ENCODE data around the gene CRKL.
"Not testable (repeated sequence)": the region's sequence is repeated elsewhere in the genome, so short reads cannot be mapped to it uniquely, and the experiment has no call there.

CRKL gene

GRCh38 chr22:20935049-20935448, 17.8 kb downstream of the CRKL start:
- DNase-seq: not testable (repeated sequence)

DNA sequence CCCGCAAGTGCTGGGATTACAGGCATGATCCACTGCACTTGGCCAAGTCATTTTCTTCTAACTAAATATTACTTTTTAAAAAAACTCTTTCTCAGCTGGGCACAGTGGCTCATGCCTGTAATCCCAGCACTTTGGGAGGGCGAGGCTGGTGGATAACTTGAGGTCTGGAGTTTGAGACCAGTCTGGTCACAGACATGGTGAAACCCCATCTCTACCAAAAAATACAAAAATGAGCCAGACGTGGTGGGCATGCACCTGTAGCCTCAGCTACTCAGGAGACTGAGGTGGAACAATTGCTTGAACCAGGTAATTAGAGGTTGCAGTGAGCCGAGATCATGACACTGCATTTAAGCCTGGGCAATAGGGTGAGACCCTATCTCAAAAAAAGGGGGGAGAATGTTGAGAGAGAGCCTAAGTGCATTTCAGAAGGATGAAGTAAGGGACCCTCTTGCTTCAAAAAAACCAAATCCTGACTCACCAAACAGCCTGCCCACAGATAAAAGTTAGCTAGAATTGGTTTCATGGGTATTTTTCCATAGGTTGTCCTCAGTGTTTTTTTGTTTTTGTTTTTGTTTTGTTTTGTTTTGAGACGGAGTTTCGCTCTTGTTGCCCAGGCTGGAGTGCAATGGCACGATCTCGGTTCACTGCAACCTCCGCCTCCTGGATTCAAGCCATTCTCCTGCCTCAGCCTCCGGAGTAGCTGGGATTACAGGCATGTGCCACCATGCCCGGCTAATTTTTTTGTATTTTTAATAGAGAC, 18.8 kb downstream of the CRKL start:
- not testable (repeated sequence) for DNase-seq

GRCh38 chr22:20937031-20937793, 20.0 kb downstream of the CRKL start:
- DNase-seq: no peak

- DNase-seq: no peak
Measured at GRCh38 chr22:20937794-20938671, 20.8 kb downstream of the CRKL start.

DNA sequence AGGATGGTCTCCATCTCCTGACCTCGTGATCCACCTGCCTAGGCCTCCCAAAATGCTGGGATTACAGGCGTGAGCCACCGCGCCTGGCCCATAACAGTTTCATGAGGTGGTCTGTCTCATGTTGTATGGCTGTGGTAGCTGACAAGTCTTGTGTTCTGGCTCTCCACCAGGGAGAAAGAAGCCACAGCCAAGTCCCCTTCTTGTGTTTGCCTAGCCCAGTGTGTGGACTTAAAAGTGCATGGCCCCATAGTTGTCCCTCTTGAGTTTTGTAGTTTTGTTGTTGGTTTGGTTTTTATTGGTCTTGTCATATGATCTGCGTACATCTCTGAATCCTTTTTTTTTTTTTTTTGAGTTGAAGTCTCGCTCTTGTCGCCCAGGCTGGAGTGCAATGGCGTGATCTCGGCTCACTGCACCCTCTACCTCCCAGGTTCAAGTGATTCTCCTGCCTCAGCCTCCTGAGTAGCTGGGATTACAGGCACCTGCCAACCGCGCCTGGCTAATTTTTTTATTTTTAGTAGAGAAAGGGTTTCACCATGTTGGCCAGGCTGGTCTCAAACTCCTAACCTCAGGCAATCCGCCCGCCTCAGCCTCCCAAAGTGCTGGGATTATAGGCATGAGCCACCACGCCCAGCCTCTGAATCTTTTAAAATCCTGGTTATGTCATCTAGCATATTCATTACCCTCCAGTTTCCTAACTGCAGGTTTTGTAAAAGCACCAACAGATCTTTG, 22.4 kb downstream of the CRKL start:
- not testable (repeated sequence) for DNase-seq

DNA sequence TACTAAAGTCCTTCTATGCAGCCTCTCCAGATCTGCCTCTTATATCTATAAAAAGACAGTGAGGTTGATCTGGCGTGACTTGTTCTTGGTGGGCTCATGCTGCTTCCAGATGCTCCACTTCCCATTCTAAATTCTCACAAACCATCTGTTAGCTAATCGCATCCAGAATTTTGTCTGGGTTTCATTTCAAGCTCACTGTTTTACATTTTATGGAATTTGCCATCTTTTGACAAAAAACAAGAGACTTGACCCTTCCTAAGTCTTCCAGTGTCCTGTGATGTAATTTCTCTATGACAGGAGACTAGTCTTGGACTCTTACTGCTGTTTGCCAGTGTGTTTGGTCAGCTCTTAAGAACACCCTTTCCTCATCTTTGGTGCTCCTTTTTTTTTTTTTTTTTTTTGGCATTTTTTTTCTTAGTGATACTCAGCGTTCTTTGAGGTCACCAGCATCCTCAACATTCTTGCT, 23.0 kb downstream of the CRKL start:
- DNase-seq: no peak

GRCh38 chr22:20940904-20941385, 23.7 kb downstream of the CRKL start:
- no peak for DNase-seq

DNA sequence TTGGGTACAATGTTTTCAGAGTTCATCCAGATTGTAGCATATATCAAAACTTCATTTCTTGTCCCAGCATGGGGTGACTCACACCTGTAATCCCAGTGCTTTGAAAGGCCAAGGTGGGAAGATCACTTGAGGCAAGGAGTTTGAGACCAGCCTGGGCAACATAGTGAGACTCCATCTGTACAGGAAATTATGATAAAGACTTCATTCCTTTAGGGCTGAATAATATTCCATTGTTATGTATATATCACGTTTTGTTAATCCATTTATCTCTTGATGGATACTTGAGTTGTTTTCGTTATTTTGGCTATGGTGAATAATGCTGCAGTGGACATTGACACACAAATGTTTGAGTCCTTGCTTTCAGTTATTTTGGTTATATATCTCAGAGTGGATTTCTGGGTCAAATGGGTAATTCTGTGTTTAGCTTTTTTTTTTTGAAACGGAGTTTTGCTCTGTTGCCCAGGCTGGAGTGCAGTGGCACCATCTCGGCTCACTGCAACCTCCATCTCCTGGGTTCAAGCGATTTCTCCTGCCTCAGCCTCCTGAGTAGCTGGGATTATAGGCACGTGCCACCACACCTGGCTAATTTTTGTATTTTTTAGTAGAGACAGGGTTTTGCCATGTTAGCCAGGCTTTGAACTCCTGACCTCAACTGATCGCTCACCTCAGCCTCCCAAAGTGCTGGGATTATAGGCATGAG, 25.1 kb downstream of the CRKL start:
- not testable (repeated sequence) for DNase-seq

DNA sequence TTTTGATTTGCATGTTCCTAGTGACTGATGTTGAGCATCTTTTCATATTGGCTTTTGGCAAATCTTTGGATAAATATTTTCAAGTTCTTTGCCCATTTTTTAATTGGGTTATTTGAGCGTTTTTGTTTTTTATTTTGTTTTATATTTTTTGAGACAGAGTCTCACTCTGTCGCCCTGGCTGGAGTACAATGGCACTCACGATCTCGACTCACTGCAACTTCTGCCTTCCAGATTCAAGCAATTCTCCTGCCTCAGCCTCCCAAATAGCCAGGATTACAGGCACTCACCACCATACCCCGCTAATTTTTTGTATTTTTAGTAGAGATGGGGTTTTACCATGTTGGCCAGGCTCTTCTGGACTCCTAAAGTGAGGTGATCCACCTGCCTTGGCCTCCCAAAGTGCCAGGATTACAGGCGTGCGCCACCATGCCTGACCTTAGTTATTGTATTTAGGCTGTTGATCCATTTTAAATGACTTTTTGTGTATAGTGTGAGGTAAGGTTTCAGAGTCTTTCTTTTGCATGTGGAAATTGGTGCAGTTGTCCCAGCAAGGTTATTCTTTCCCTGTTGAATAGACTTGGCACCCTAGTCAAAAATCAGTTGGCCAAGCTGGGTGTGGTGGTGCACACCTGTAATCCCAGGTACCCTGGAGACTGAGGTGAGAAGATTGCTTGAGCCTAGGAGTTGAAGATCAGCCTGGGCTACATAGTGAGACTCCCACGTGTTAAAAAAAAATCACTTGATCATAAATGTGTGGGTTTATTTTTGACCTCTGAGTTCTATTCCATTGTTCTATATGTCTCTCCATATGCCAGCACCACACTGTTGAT, 26.1 kb downstream of the CRKL start:
- no peak for DNase-seq

- DNase-seq: no peak
Measured at GRCh38 chr22:20944042-20944441, 26.8 kb downstream of the CRKL start.

DNA sequence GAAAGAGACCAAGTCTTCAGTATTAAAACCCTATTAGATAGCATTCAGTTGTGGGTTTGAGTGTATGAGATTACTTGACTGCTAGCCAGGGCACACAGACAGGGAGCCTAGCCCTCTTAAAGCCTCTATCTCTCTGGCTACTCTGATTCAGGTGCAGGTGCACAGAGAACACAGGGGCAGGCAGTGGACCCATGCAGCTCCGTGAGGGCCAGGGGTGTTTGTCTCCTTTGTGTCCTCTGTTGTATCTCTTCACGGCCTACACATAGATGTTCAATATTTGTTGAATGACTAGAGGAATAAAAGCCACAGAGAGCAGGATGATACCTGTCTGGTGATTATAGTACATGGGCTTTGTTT, 28.3 kb downstream of the CRKL start:
- no peak for DNase-seq

DNA sequence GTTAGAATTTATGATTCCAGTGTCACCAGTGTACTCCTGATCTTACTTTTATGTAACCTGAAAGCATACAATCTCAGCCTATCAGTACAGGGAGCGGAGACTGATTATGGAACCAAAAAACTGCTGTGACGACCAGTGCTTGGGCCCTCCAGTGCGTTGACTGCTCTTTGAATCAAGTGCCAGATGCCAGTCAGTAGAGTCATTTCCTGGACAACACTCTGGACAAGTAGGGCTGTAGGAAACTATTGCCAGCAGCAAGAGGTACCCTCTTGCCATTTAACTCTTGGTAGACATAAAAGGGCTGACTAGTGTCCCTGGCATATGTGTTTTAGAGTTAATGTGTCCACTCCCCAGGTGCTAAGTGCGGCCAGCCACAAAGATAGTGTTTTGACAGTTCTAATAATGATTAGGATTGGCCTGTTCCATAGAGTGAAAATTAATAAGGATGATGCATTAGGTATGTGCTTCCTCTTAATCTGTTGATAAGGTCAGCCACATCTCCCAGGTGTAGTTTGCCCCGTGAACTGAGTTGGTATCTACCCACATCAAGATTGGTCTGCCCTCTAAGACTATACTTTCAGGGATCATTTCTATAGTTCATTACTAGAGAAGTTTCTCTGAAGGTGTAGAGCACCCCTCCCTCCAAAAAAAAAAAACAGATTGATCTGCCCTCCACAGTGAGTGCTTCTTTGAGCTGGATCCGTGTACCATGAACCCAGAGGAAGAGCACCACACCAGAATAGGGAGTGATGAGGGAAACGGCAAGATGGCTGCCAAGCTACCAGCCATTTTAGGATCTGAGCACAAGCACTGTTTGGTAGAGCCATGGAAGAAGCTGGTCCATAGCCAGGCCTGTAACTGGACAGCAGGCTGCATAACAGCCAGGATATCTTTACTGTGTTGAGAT, 29.1 kb downstream of the CRKL start:
- DNase-seq: no peak

DNA sequence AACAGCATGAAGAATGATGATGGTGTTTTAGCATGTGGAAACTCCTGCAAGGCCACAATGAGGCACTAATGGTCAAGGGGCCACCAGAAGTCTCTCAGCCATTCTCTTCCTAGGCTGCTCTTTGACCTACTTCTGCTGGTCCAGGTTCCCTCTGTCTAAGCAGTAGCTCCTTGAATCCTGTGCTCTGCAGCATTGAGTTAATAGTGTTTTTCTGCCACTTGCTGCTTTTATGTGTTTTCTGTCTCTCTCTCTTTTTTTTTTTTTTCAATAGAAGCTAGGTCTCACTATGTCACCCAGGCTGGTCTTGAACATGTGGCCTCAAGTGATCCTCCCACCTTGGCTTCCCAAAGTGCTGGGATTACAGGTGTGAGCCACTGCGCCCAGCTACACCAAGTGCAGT, 29.8 kb downstream of the CRKL start:
- no peak for DNase-seq

GRCh38 chr22:20948450-20948849, 31.2 kb downstream of the CRKL start:
- no peak for DNase-seq

DNA sequence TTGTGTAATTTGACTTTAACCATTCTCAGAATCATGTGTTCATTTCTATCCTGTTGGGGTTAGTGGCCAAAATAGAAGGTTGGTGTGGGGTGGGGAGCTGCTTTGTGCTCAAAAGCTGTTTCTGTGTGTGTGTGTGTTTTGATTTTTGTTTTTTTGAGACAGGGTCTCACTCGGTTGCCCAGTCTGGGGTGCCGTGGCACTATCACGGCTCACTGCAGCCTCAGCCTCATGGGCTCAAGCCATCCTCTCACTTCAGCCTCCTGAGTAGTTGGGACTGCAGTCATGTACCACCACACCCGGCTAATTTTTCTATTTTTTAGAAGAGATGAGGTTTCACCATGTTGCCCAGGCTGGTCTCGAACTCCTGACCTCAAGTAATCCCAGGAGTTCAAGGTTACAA, 31.8 kb downstream of the CRKL start:
- DNase-seq: no peak

DNA sequence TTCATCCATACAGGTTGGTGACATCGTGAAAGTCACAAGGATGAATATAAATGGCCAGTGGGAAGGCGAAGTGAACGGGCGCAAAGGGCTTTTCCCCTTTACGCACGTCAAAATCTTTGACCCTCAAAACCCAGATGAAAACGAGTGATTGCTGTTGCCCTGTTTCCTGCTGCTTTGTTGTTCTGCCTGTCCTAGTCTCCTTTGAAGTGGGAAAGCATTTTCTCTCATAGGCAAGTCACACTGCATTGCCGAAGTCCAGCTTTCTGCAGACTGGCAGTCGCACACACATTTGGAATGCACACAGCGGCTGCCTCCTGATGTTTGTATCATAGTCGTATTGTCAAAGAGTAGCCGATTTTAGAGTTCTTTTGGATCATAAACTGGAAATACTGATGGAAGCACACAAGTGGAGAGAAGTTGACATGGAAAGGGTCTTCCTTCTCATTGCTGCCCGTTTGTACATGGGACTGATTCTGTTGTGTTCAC, 32.5 kb downstream of the CRKL start:
- DNase-seq: peak in 1 of 3 experiments; percentile 2

DNA sequence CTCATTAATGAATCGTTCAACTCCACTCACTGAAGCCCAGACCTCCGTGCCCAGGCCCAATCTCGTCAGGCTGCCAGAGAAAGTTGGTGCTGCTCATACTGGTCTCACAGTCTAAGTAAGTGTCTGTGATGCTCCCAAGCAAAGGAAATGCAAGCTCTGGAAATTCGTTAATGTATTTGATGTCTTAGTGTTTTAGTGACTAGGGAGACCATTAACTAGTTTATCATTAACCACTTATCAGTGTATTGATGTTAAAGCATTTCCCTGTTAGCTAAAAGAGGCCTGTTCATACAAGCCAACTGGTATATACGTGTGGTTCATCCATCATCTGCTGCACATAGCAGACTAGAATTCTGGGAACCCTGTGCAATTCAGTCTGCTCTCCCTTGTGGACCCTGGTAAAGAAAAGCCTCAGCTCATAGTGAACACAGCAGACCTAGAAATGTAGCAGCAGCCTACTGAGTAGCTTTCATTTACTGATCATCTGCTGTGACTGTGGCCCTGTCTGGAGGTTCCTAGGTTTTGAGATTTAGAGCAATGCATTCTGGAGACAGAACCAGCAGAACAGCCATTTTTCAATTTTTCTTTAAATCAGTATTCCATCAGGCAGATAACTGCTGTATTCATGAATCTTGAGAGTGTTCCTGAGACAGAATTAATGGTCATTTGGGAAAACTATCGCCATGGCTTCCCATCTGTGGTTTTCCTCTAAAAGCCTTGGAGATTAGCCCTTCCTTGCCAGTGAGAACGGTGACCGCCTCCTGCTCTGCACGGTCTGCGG, 34.1 kb downstream of the CRKL start:
- DNase-seq: no peak

GRCh38 chr22:20951932-20952380, 34.7 kb downstream of the CRKL start:
- DNase-seq: peak in 1 of 3 experiments; percentile 12

All from NCI-H1417 (cell line).